Heart left ventricle (tissue), 13 donors: Measurements from ENCODE around the gene SIVA1.

Experiments
- CTCF ChIP-seq, 12 donors: fragments of 200-600 bp; sonication (generic) in 4 of 12; IDR thresholded peaks; one replicate each; pipeline versions ENCODE4 v1.5.0 to v1.8.0; 2018 to 2022; ENCODE audit warnings: antibody characterized with exemption in 12 of 12, mild to moderate bottlenecking in 5 of 12
- POLR2A ChIP-seq, 2 donors: fragments of 450-650 bp; IDR thresholded peaks; one replicate each; pipeline ENCODE4 v1.6.1; 2017; ENCODE audit warnings: antibody characterized with exemption in 2 of 2, mild to moderate bottlenecking in 2 of 2, moderate library complexity in 2 of 2
- donor health status: ischemic (EF 13 %, LVEDD 7.1; RV severe dilation, severe dysfunction).
- donor health status: DM: no; HTN: yes; CAD: no.
- donor health status: DM: no; HTN: no; CAD: no.
- donor health status: ischemic (EF 25% LVEDD 6.9; RV normal size, moderate dysfunction).
- donor health status: ischemic (EF 25% LVEDD 5.7; RV mildly dilated, moderate dysfunction).
- donor health status: ischemic (EF 35%, LVEDD 5.7; RV mildly dilated, moderate dysfunction).
- donor health status: nonischemic (EF 11% LVEDD 7.7; RV severe dilation, severe dysfunction).
- donor health status: DM: yes; HTN: yes; CAD: no.
- donor health status: PGD.
- donor health status: ischemic (EF 29% LVEDD 5.4; RV normal size, mild dysfunction).
- donor health status: nonischemic (EF 23%, LVEDD 6.1; RV moderate dilation, normal function).

- no peak for TF ChIP-seq CTCF (IDR thresholded peaks at IDR 0.05)
- TF ChIP-seq POLR2A (IDR thresholded peaks at IDR 0.05), result no peak
These were observed 34.8 kb downstream of the SIVA1 start for GRCh38 chr14:104787736-104788135.
